HG02870 (cell line): ENCODE results near the gene POLE.

Experiments
- ATAC-seq: cut with Tn5 transposase; IDR thresholded peaks from one replicate; pipeline ENCODE4 v1.9.1; 2021; ENCODE audit warnings: mild to moderate bottlenecking, moderate library complexity; ENCODE audit not compliant: unreplicated experiment

The POLE gene

GRCh38 chr12:132657004-132657727 lies 30.0 kb downstream of the POLE start:
- ATAC-seq, result no peak

GRCh38 chr12:132653567-132654290 lies 33.4 kb downstream of the POLE start:
- ATAC-seq, result no peak

GRCh38 chr12:132651444-132652100 lies 35.6 kb downstream of the POLE start:
- no peak for ATAC-seq

- ATAC-seq, result no peak
Observed at GRCh38 chr12:132649226-132649945, 37.8 kb downstream of the POLE start.

- no peak for ATAC-seq
Observed at GRCh38 chr12:132648616-132649225, 38.4 kb downstream of the POLE start.

GRCh38 chr12:132647858-132648257 lies 39.3 kb downstream of the POLE start:
- ATAC-seq, result no peak

- ATAC-seq, result no peak
Observed at GRCh38 chr12:132646850-132647249, 40.3 kb downstream of the POLE start.

- ATAC-seq, result no peak
Observed at GRCh38 chr12:132642846-132643835, 44.0 kb downstream of the POLE start.

GRCh38 chr12:132641811-132642650 lies 45.1 kb downstream of the POLE start:
- no peak for ATAC-seq

GRCh38 chr12:132640936-132641335 lies 46.2 kb downstream of the POLE start:
- ATAC-seq, result no peak

- no peak for ATAC-seq
Observed at GRCh38 chr12:132639956-132640520, 47.1 kb downstream of the POLE start.

- ATAC-seq, result no peak
Observed at GRCh38 chr12:132638541-132639408, 48.4 kb downstream of the POLE start.

- no peak for ATAC-seq
Observed at GRCh38 chr12:132637811-132638210, 49.3 kb downstream of the POLE start.

- ATAC-seq, result no peak
Observed at GRCh38 chr12:132635076-132635955, 51.8 kb downstream of the POLE start.

- no peak for ATAC-seq
Observed at GRCh38 chr12:132634411-132634990, 52.6 kb downstream of the POLE start.

- no peak for ATAC-seq
Observed at GRCh38 chr12:132633901-132634300, 53.2 kb downstream of the POLE start.
